PC-9 (cell line): Measurements from ENCODE around the gene EPS15. TPM values are rescaled to one million over a fixed set of nuclear protein-coding genes. Genes with fewer than 3 reads are reported as not detected.
A peak's percentile ranks its signal among the peaks of the same experiment; 100 is the strongest.
"Not testable (repeated sequence)": the region's sequence is repeated elsewhere in the genome, so short reads cannot be mapped to it uniquely, and the experiment has no call there.

Source experiments
- BruUV-seq: library from RNA; stranded (reverse); fragments of 400-500 nt; replicated peaks from 2 replicates; lab custom pipeline; 2021; lab: Mats Ljungman, UMichigan
- CTCF ChIA-PET: fragments of 300-600 bp; sonication (Branson Sonifier 250); formaldehyde crosslinking; loops from one replicate; lab custom pipeline; 2022; ENCODE audit warnings: antibody characterized with exemption; lab: Charles Lee
- POLR2A ChIA-PET: fragments of 300-600 bp; sonication (Branson Sonifier 250); formaldehyde crosslinking; loops from one replicate; lab custom pipeline; 2022; ENCODE audit warnings: antibody characterized with exemption; ENCODE audit not compliant: unreplicated experiment; lab: Charles Lee
- DNase-seq, 2 experiments: peaks; one replicate each; pipeline versions ENCODE4 v3.0.0 to v3.0.0-alpha.2; 2015 to 2022; ENCODE audit warnings: mixed read lengths in 1 of 2
- H2AFZ ChIP-seq: fragments of 200-600 bp; sonication (generic); 2 replicates; pipeline ENCODE4 v1.8.1; 2017; ENCODE audit warnings: antibody characterized with exemption
- H3F3A ChIP-seq: fragments of 200-600 bp; sonication (generic); 2 replicates; pipeline ENCODE4 v1.8.1; 2017; ENCODE audit warnings: antibody characterized with exemption, mild to moderate bottlenecking, low read depth; ENCODE audit not compliant: insufficient read depth
- H3K27ac ChIP-seq: fragments of 200-600 bp; sonication (generic); 2 replicates; pipeline ENCODE4 v1.6.1; 2016; ENCODE audit warnings: mixed run types
- H3K27me3 ChIP-seq: fragments of 200-600 bp; sonication (generic); 2 replicates; pipeline ENCODE4 v1.6.1; 2016; ENCODE audit warnings: low read depth, mixed run types; ENCODE audit not compliant: insufficient read depth
- H3K36me3 ChIP-seq: fragments of 200-600 bp; sonication (generic); 2 replicates; pipeline ENCODE4 v1.6.1; 2016; ENCODE audit warnings: low read depth, mixed run types
- H3K4me1 ChIP-seq: fragments of 200-600 bp; sonication (generic); replicated peaks from 2 replicates; pipeline ENCODE4 v1.6.1; 2016; ENCODE audit warnings: mixed run types; ENCODE audit not compliant: insufficient read depth
- H3K4me2 ChIP-seq: fragments of 200-600 bp; sonication (generic); 2 replicates; pipeline ENCODE4 v1.6.1; 2017; ENCODE audit warnings: mixed run types
- H3K4me3 ChIP-seq: fragments of 200-600 bp; sonication (generic); 2 replicates; pipeline ENCODE4 v1.6.1; 2016; ENCODE audit warnings: mixed run types
- H3K79me2 ChIP-seq: fragments of 200-600 bp; sonication (generic); 2 replicates; pipeline ENCODE4 v1.6.1; 2017; ENCODE audit warnings: low read depth, mixed run types
- H3K9me2 ChIP-seq: fragments of 200-600 bp; sonication (generic); 2 replicates; pipeline ENCODE4 v1.8.1; 2017; ENCODE audit warnings: mild to moderate bottlenecking; ENCODE audit not compliant: insufficient read depth
- H3K9me3 ChIP-seq: fragments of 200-600 bp; sonication (generic); 2 replicates; pipeline ENCODE4 v1.8.1; 2016; ENCODE audit warnings: low read depth; ENCODE audit not compliant: insufficient read depth
- H4K20me1 ChIP-seq: fragments of 200-600 bp; sonication (generic); 2 replicates; pipeline ENCODE4 v1.8.1; 2017; ENCODE audit not compliant: insufficient read depth
- CTCF ChIP-seq: fragments of 200-600 bp; sonication (generic); conservative IDR thresholded peaks from 2 replicates; pipeline ENCODE4 v1.6.1; 2017; ENCODE audit warnings: mixed run types, antibody characterized with exemption, mild to moderate bottlenecking, moderate library complexity
- EZH2 ChIP-seq: fragments of 200-600 bp; sonication (generic); IDR thresholded peaks from 2 replicates; pipeline ENCODE4 v1.8.0; 2017; ENCODE audit warnings: antibody characterized with exemption, low read depth
- intact Hi-C: fragments of 100-400 bp; cut with micrococcal nuclease; formaldehyde crosslinking; loops from one replicate; pipeline ENCODE4 v1.10.0; 2022; ENCODE audit not compliant: unreplicated experiment
- total RNA-seq: library from RNA; stranded (reverse); gene quantifications from 2 replicates; pipeline ENCODE4 v1.2.3, GENCODE V29; 2021

EPS15 gene
- total RNA-seq, 1 experiment from 2014 or later, result 60.1 TPM

GRCh38 chr1:51564124-51564523 is 45.1 kb upstream of the EPS15 start:
- Histone ChIP-seq H3K4me1 (peaks cover 87% of the 10 kb centered on the region), H3K27ac (peak overlapping the region; percentile 34), H4K20me1 (no peaks in the 10 kb centered on the region), H3K36me3 (no peaks in the 10 kb centered on the region), H3K79me2 (peaks cover 10% of the 10 kb centered on the region), H3K27me3 (no peaks in the 10 kb centered on the region), H3K9me3 (no peaks in the 10 kb centered on the region), H3K9me2 (no peaks in the 10 kb centered on the region; the same call in 1 of the 2 replicates), H3F3A (peaks cover 55% of the 10 kb centered on the region), H3K4me2 (peak overlapping the region; percentile 74), H3K4me3 (no peak overlapping the region), H2AFZ (no peak overlapping the region)
- no TSS peak for BruUV-seq
- no peak for TF ChIP-seq EZH2
- TF ChIP-seq CTCF, result no peak
- POLR2A ChIA-PET, result no interaction called here
- CTCF ChIA-PET, result no interaction called here
- intact Hi-C loops, result no loop called here
- peak in 1 of 2 experiments; percentile 58 for DNase-seq

GRCh38 chr1:51561702-51562101 is 42.6 kb upstream of the EPS15 start:
- Histone ChIP-seq H3K4me2 (no peak overlapping the region), H3K79me2 (peaks cover 10% of the 10 kb centered on the region), H3K27ac (no peak overlapping the region), H3K9me3 (no peaks in the 10 kb centered on the region), H3K27me3 (no peaks in the 10 kb centered on the region), H3K4me1 (peaks cover 83% of the 10 kb centered on the region), H2AFZ (no peak overlapping the region), H3F3A (peaks cover 49% of the 10 kb centered on the region), H3K4me3 (no peak overlapping the region), H4K20me1 (no peaks in the 10 kb centered on the region), H3K36me3 (no peaks in the 10 kb centered on the region), H3K9me2 (no peaks in the 10 kb centered on the region; the same call in 1 of the 2 replicates)
- intact Hi-C loops, result no loop called here
- no peak for DNase-seq
- no TSS peak for BruUV-seq
- CTCF ChIA-PET, result no interaction called here
- POLR2A ChIA-PET, result no interaction called here
- no peak for TF ChIP-seq EZH2
- TF ChIP-seq CTCF, result no peak

GRCh38 chr1:51560895-51561294 is 41.8 kb upstream of the EPS15 start:
- H3K9me2 ChIP-seq, H3K4me3 ChIP-seq, H4K20me1 ChIP-seq, CTCF ChIA-PET, POLR2A ChIA-PET, H3K27me3 ChIP-seq, H2AFZ ChIP-seq, BruUV-seq, H3K36me3 ChIP-seq, intact Hi-C loops, DNase-seq, H3K9me3 ChIP-seq: not testable (repeated sequence)
- H3K79me2 ChIP-seq, result peaks cover 10% of the 10 kb centered on the region
- H3F3A ChIP-seq, result peaks cover 48% of the 10 kb centered on the region
- peak overlapping the region; percentile 99 for H3K27ac ChIP-seq
- peak overlapping the region; percentile 88; the same call in 1 of the 2 replicates for H3K4me2 ChIP-seq
- peaks cover 81% of the 10 kb centered on the region for H3K4me1 ChIP-seq

- H3K36me3 ChIP-seq, result no peaks in the 10 kb centered on the region
- intact Hi-C loops, result no loop called here
- peaks cover 78% of the 10 kb centered on the region for H3K4me1 ChIP-seq
- H2AFZ ChIP-seq, result no peak overlapping the region
- no peaks in the 10 kb centered on the region for H4K20me1 ChIP-seq
- H3K79me2 ChIP-seq, result peaks cover 4% of the 10 kb centered on the region
- peaks cover 48% of the 10 kb centered on the region for H3F3A ChIP-seq
- no peak for TF ChIP-seq EZH2
- peak overlapping the region; percentile 45; the same call in 1 of the 2 replicates for H3K4me3 ChIP-seq
- no peaks in the 10 kb centered on the region for H3K9me3 ChIP-seq
- CTCF ChIA-PET, result no interaction called here
- peak overlapping the region; percentile 88 for H3K4me2 ChIP-seq
- POLR2A ChIA-PET, result no interaction called here
- H3K9me2 ChIP-seq, result no peaks in the 10 kb centered on the region; the same call in 1 of the 2 replicates
- BruUV-seq, result no TSS peak
- no peaks in the 10 kb centered on the region for H3K27me3 ChIP-seq
- DNase-seq, result no peak
- H3K27ac ChIP-seq, result peak overlapping the region; percentile 99
Measured at GRCh38 chr1:51560034-51560433, 41.0 kb upstream of the EPS15 start.
